Glutamatergic neuron (in vitro differentiated cells): Measurements from ENCODE around the gene SARDH. TPM values are rescaled to one million over a fixed set of nuclear protein-coding genes. Genes with fewer than 3 reads are reported as not detected.

Source experiments
- DNase-seq: peaks from one replicate; pipeline ENCODE4 v3.0.0; 2022
- H3K27ac Mint-ChIP-seq: one replicate; pipeline ENCODE4 v1.8.0; 2020; ENCODE audit warnings: mild to moderate bottlenecking, mixed read lengths, inconsistent platforms; ENCODE audit not compliant: unreplicated experiment
- H3K27me3 Mint-ChIP-seq: one replicate; pipeline ENCODE4 v1.8.0; 2020; ENCODE audit warnings: mild to moderate bottlenecking, moderate library complexity, mixed read lengths, inconsistent platforms; ENCODE audit not compliant: unreplicated experiment
- H3K36me3 Mint-ChIP-seq: one replicate; pipeline ENCODE4 v1.8.0; 2020; ENCODE audit warnings: mild to moderate bottlenecking, mixed read lengths, inconsistent platforms; ENCODE audit not compliant: unreplicated experiment
- H3K4me1 Mint-ChIP-seq: one replicate; pipeline ENCODE4 v1.8.0; 2020; ENCODE audit warnings: mild to moderate bottlenecking, low read depth, mixed read lengths, inconsistent platforms; ENCODE audit not compliant: unreplicated experiment
- H3K4me3 Mint-ChIP-seq: one replicate; pipeline ENCODE4 v1.8.0; 2020; ENCODE audit warnings: mild to moderate bottlenecking, mixed read lengths, inconsistent platforms; ENCODE audit not compliant: unreplicated experiment
- H3K9me3 Mint-ChIP-seq: one replicate; pipeline ENCODE4 v1.8.0; 2020; ENCODE audit warnings: mild to moderate bottlenecking, moderate library complexity, mixed read lengths, inconsistent platforms; ENCODE audit not compliant: unreplicated experiment
- CTCF ChIP-seq: fragments of 200-600 bp; sonication (generic); IDR thresholded peaks from one replicate; pipeline ENCODE4 v1.5.0; 2021; ENCODE audit not compliant: partially characterized antibody, unreplicated experiment
- total RNA-seq: library from RNA; stranded (reverse); fragmentation: NEBNext Ultra II Directional; extraction: Animal tissue kit (Norgen Biotek cat#: 25700); gene quantifications from one replicate; pipeline ENCODE4 v1.2.1, GENCODE V29; 2021; ENCODE audit not compliant: unreplicated experiment

Gene SARDH
- total RNA-seq, 1 donor from 2014 or later, result 2.0 TPM

DNA sequence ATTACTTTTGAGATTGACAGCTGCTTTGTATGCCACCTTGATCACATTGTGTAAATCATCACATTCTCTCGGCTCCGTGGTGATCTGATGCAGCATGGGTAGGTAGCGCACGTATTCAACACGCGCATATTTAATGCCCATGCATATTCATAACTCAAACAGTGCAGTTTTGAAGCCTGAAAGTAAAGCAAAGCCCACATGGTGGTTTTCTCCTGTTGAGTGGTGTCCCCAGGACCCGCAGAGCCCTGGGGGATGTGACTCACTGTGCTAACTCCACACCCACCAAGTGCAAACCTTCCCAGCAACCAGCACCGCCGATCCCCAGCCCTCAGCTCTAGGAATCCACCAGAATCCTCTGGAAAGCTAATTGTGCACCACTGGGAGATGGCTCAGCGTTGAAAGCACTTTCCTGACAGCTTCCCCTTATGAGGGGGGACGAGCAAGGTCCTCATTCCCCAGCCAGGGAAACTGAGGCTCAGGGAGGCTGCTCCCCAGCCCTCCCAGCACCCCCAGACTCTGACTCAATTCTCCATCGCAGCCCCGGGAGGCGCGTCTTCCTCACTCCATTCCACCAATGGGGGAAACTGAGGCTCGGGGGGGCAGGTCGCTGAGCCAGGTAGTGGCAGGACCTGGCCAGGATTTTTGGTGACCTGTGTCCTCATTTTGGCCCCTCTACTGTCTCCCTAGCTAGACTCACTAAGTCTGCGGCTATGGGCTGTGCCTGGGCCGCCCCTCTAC, 46.4 kb downstream of the SARDH start:
- H3K4me3 Mint-ChIP-seq, result no peak overlapping the region
- peak; percentile 41 for DNase-seq
- peaks cover 44% of the 10 kb centered on the region for H3K4me1 Mint-ChIP-seq
- no peak overlapping the region for H3K27ac Mint-ChIP-seq
- peaks cover 15% of the 10 kb centered on the region for H3K27me3 Mint-ChIP-seq
- H3K36me3 Mint-ChIP-seq, result no peaks in the 10 kb centered on the region
- no peak for TF ChIP-seq CTCF
- peaks cover 15% of the 10 kb centered on the region for H3K9me3 Mint-ChIP-seq

- TF ChIP-seq CTCF, result no peak
- peaks cover 38% of the 10 kb centered on the region for H3K4me1 Mint-ChIP-seq
- H3K27me3 Mint-ChIP-seq, result peaks cover 15% of the 10 kb centered on the region
- no peaks in the 10 kb centered on the region for H3K36me3 Mint-ChIP-seq
- H3K27ac Mint-ChIP-seq, result no peak overlapping the region
- peak overlapping the region; percentile 20 for H3K4me3 Mint-ChIP-seq
- H3K9me3 Mint-ChIP-seq, result peaks cover 17% of the 10 kb centered on the region
- DNase-seq, result peak; percentile 37
These were observed 47.0 kb downstream of the SARDH start for GRCh38 chr9:133691191-133691590.

DNA sequence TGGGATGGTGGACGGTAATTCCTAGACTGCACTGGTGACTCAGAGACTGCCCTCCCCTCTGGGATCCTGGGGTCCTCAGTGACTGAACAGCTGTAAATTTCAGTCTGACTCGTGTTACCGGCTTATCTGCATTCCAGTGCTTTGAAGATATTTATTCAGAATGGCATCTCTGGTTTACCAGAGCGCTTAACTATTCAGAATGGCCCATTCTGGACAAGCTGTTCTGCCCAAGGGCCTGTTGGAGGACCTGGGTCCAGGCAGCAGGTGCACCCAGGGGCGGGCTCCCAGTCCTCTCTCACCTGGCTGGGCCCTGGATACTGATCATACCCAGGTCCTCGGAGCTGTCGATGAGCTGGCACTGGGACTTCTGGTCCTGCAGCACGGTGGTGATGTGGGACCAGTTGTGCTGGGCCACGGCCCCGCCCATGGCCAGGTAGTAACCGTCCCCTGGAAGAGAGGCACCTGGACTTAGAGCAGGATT, 48.0 kb downstream of the SARDH start:
- Mint-ChIP-seq H3K9me3 (peaks cover 18% of the 10 kb centered on the region), H3K27ac (no peak overlapping the region), H3K27me3 (peaks cover 15% of the 10 kb centered on the region), H3K36me3 (no peaks in the 10 kb centered on the region), H3K4me1 (peaks cover 37% of the 10 kb centered on the region), H3K4me3 (no peak overlapping the region)
- peak; percentile 6 for DNase-seq
- TF ChIP-seq CTCF, result no peak

- peak; percentile 4 for DNase-seq
- Mint-ChIP-seq H3K4me3 (no peak overlapping the region), H3K9me3 (peaks cover 10% of the 10 kb centered on the region), H3K27ac (no peak overlapping the region), H3K36me3 (no peaks in the 10 kb centered on the region), H3K4me1 (peaks cover 34% of the 10 kb centered on the region), H3K27me3 (peaks cover 10% of the 10 kb centered on the region)
- TF ChIP-seq CTCF, result no peak
These were observed 48.9 kb downstream of the SARDH start for GRCh38 chr9:133689151-133689763.
